Measurements from ENCODE around the gene PMF1.

DNA sequence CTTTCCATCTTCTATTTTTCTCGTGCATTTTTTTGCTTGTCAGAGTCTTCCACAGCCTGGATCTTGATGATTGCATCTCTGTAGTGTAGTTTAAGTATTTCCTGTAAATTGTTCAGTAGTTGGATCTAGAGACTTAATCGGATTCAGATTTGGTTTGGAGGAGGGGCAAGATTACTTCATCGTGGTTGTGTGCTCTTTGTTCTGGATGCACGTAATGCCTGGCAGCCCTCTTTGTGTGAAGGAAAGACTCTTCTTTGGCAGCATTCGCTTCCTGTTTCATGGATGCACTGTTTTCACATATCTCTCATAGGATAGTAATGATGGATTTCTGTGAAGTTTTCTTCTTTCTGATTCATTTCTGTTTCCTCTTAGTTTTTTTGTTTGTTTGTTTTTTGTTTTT is 45.3 kb upstream of the PMF1 start:
- TF ChIP-seq, protein P1, sequence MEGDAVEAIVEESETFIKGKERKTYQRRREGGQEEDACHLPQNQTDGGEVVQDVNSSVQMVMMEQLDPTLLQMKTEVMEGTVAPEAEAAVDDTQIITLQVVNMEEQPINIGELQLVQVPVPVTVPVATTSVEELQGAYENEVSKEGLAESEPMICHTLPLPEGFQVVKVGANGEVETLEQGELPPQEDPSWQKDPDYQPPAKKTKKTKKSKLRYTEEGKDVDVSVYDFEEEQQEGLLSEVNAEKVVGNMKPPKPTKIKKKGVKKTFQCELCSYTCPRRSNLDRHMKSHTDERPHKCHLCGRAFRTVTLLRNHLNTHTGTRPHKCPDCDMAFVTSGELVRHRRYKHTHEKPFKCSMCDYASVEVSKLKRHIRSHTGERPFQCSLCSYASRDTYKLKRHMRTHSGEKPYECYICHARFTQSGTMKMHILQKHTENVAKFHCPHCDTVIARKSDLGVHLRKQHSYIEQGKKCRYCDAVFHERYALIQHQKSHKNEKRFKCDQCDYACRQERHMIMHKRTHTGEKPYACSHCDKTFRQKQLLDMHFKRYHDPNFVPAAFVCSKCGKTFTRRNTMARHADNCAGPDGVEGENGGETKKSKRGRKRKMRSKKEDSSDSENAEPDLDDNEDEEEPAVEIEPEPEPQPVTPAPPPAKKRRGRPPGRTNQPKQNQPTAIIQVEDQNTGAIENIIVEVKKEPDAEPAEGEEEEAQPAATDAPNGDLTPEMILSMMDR (IDR thresholded peaks at IDR 0.05) = no peak
- TF ChIP-seq POLR2A (IDR thresholded peaks at IDR 0.05) = no peak

All from esophagus squamous epithelium (tissue), 4 donors.